Keratinocyte (primary cell): ENCODE results near the gene CMTR2.
"Not testable (repeated sequence)": the region's sequence is repeated elsewhere in the genome, so short reads cannot be mapped to it uniquely, and the experiment has no call there.

Source experiments
- EZH2 ChIP-seq: IDR thresholded peaks from one replicate; pipeline ENCODE4 v1.6.1; 2012; ENCODE audit warnings: inconsistent platforms, mild to moderate bottlenecking, low read length, moderate library complexity
- TF ChIP-seq, protein P1 (sequence below), 3 experiments: IDR thresholded peaks in 1 of 3; conservative IDR thresholded peaks in 1 of 3; optimal IDR thresholded peaks in 1 of 3; 2 replicates in 2 of 3; 3 replicates in 1 of 3; pipeline versions ENCODE3 to v1.5.1; 2011; ENCODE audit warnings: low read length in 3 of 3, mild to moderate bottlenecking in 3 of 3, moderate library complexity in 2 of 3, control low read depth in 1 of 3, inconsistent platforms in 1 of 3; ENCODE audit not compliant: insufficient read depth in 2 of 3; ENCODE audit errors: extremely low read depth in 1 of 3

DNA sequence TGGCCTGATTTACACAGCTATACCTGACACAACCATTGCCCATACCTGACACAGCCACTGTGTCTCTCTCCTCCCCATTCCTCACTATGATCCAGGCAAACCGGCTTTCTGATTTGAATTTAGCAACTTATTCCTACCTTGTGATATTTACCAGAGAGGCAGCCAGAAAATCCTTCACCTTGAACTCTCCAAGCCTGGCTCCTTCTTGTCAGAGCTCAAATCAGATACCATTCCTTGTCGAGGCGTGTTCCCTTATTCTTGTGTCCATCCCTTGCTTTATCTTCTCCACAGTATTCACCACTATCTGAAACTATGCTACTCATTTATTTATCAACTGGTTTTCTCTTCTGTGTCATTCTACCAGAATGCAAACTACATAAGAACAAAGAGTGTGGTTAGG is 24.4 kb upstream of the CMTR2 start:
- TF ChIP-seq, protein P1, sequence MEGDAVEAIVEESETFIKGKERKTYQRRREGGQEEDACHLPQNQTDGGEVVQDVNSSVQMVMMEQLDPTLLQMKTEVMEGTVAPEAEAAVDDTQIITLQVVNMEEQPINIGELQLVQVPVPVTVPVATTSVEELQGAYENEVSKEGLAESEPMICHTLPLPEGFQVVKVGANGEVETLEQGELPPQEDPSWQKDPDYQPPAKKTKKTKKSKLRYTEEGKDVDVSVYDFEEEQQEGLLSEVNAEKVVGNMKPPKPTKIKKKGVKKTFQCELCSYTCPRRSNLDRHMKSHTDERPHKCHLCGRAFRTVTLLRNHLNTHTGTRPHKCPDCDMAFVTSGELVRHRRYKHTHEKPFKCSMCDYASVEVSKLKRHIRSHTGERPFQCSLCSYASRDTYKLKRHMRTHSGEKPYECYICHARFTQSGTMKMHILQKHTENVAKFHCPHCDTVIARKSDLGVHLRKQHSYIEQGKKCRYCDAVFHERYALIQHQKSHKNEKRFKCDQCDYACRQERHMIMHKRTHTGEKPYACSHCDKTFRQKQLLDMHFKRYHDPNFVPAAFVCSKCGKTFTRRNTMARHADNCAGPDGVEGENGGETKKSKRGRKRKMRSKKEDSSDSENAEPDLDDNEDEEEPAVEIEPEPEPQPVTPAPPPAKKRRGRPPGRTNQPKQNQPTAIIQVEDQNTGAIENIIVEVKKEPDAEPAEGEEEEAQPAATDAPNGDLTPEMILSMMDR (optimal IDR thresholded peaks at IDR 0.05 in 1 of 3, IDR thresholded peaks at IDR 0.05 in 1 of 3, conservative IDR thresholded peaks at IDR 0.05 in 1 of 3; ENCODE audit: extremely low read depth in 1 of 3, insufficient read depth in 2 of 3, low read length in 3 of 3), result not testable (repeated sequence)
- not testable (repeated sequence) for TF ChIP-seq EZH2
